K562 (cell line): ENCODE results near the gene BCKDHB. TPM values are rescaled to one million over a fixed set of nuclear protein-coding genes. Genes with fewer than 3 reads are reported as not detected.

Experiments
- ATAC-seq: fragments of 200-7000 bp; cut with Tn5 transposase; 3 replicates; pipeline ENCODE4 v1.9.1; 2020; ENCODE audit warnings: moderate library complexity
- BruUV-seq: library from RNA; stranded (reverse); fragments of 400-500 nt; replicated peaks from 2 replicates; lab custom pipeline; 2021; lab: Mats Ljungman, UMichigan
- CTCF ChIA-PET: fragments of 300-600 bp; formaldehyde crosslinking; extraction: SDS; loops from one replicate; lab custom pipeline; 2021; ENCODE audit warnings: low intra/inter-chr PET ratio; lab: Yijun Ruan, JAX
- POLR2A ChIA-PET: fragments of 300-600, 350-650 bp; sonication (Branson Sonifier 250); formaldehyde crosslinking; extraction: SDS; loops from one replicate; lab custom pipeline; 2021; ENCODE audit warnings: antibody characterized with exemption, inconsistent platforms; lab: Yijun Ruan, JAX
- DNase-seq, 4 experiments: peaks; one replicate each; pipeline versions ENCODE4 v3.0.0 to v3.0.0-alpha.2; 2011 to 2018; ENCODE audit warnings: low spot score in 3 of 4, mixed read lengths in 3 of 4; ENCODE audit errors: extremely low read depth in 1 of 4
- FAIRE-seq: peaks from 2 replicates; lab custom pipeline; 2011; peaks lifted over from hg19 to GRCh38; lab: Jason Lieb, UNC
- H2AFZ ChIP-seq: 2 replicates; pipeline ENCODE4 v1.6.0; 2011; ENCODE audit warnings: low read depth, low read length, control low read depth, inconsistent platforms
- H3K27ac ChIP-seq: fragments of 200-600 bp; 3 replicates; pipeline ENCODE4 v1.8.0; 2011; ENCODE audit warnings: low read depth, mild to moderate bottlenecking, control low read depth, inconsistent platforms, low read length, moderate library complexity, mixed read lengths; ENCODE audit errors: extremely low read depth
- H3K27me3 ChIP-seq, 2 experiments: fragments of 300-600 bp in 1 of 2; 2 replicates in 1 of 2; 3 replicates in 1 of 2; pipeline versions ENCODE4 v1.6.0 to v1.8.0; 2011; ENCODE audit warnings: inconsistent platforms in 2 of 2, low read length in 2 of 2, mild to moderate bottlenecking in 1 of 2, mixed read lengths in 1 of 2, moderate library complexity in 1 of 2; ENCODE audit not compliant: control insufficient read depth in 2 of 2, insufficient read depth in 2 of 2
- H3K36me3 ChIP-seq: fragments of 300-600 bp; 3 replicates; pipeline ENCODE4 v1.8.0; 2011; ENCODE audit warnings: mild to moderate bottlenecking, low read length, inconsistent platforms; ENCODE audit not compliant: control insufficient read depth, insufficient read depth
- H3K4me1 ChIP-seq, 2 experiments: fragments of 200-600 bp in 1 of 2; replicated peaks in 1 of 2; 2 replicates in 1 of 2; 3 replicates in 1 of 2; pipeline versions ENCODE4 v1.5.1 to v1.8.0; 2011; ENCODE audit warnings: inconsistent platforms in 2 of 2, low read length in 2 of 2, mild to moderate bottlenecking in 1 of 2, mixed read lengths in 1 of 2, moderate library complexity in 1 of 2; ENCODE audit not compliant: control insufficient read depth in 2 of 2, insufficient read depth in 2 of 2
- H3K4me2 ChIP-seq: 2 replicates; pipeline ENCODE4 v1.6.1; 2011; ENCODE audit warnings: low read length, control low read depth, inconsistent platforms, mixed read lengths; ENCODE audit not compliant: insufficient read depth
- H3K4me3 ChIP-seq: fragments of 200-600 bp; sonication (generic), shearing (Covaris generic); 2 replicates; pipeline ENCODE4 v1.5.1; 2016; ENCODE audit warnings: control low read depth, inconsistent platforms
- H3K79me2 ChIP-seq: fragments of 200-600 bp; 3 replicates; pipeline ENCODE4 v1.8.0; 2011; ENCODE audit warnings: low read length, inconsistent platforms; ENCODE audit not compliant: control insufficient read depth, insufficient read depth
- H3K9ac ChIP-seq, 2 experiments: 2 replicates each; pipeline versions ENCODE4 v1.6.0 to v1.6.1; 2011; ENCODE audit warnings: low read depth in 2 of 2, low read length in 2 of 2, control low read depth in 1 of 2, inconsistent platforms in 1 of 2, mild to moderate bottlenecking in 1 of 2, mixed read lengths in 1 of 2; ENCODE audit not compliant: insufficient read depth in 1 of 2
- H3K9me1 ChIP-seq: one replicate; pipeline ENCODE4 v1.6.0; 2011; ENCODE audit warnings: inconsistent platforms, mild to moderate bottlenecking, low read length, moderate library complexity; ENCODE audit not compliant: control insufficient read depth, insufficient read depth
- H3K9me3 ChIP-seq: replicated peaks from 2 replicates; pipeline ENCODE4 v1.5.1; 2011; ENCODE audit warnings: low read depth, low read length, inconsistent platforms; ENCODE audit not compliant: control insufficient read depth, insufficient read depth
- H4K20me1 ChIP-seq: replicated peaks from 2 replicates; pipeline ENCODE4 v1.6.1; 2011; ENCODE audit warnings: low read length, inconsistent platforms, mixed read lengths; ENCODE audit not compliant: control insufficient read depth, insufficient read depth
- DMBX1 ChIP-seq: fragments of 250-450 bp; sonication (Bioruptor Pico); IDR thresholded peaks from 2 replicates; pipeline ENCODE4 v1.8.0; 2022; ENCODE audit warnings: inconsistent platforms, mild to moderate bottlenecking, moderate library complexity, borderline replicate concordance
- WHSC1 ChIP-seq: IDR thresholded peaks from one replicate; pipeline ENCODE4 v1.6.1; 2012; ENCODE audit warnings: low read length, control low read depth, inconsistent platforms
- ZNF174 ChIP-seq: fragments of 250-450 bp; sonication (Bioruptor Pico); IDR thresholded peaks from 2 replicates; pipeline ENCODE4 v1.4.0; 2020; ENCODE audit warnings: mild to moderate bottlenecking
- ZNF212 ChIP-seq: fragments of 450-650 bp; formaldehyde crosslinking; IDR thresholded peaks from 2 replicates; pipeline ENCODE4 v1.4.0; 2020; ENCODE audit warnings: mild to moderate bottlenecking
- ZNF274 ChIP-seq: IDR thresholded peaks from 2 replicates; pipeline ENCODE4 v1.6.1; 2011; ENCODE audit warnings: low read depth, mild to moderate bottlenecking, low read length, moderate library complexity, borderline replicate concordance
- WGBS: fragments of 100-300 bp; shearing (Covaris generic); methylation state at CpG from one replicate; pipeline ENCODE4 v1.1.6; 2016; ENCODE audit warnings: low coverage, mixed read lengths; ENCODE audit not compliant: insufficient coverage; ENCODE audit errors: missing lambda C conversion rate; 5-methylcytosine and 5-hydroxymethylcytosine counted together
- in situ Hi-C: fragments of 300-500 bp; cut with MboI; formaldehyde crosslinking; loops from 4 replicates; pipeline ENCODE4 v1.15.0; 2018; ENCODE audit warnings: inconsistent platforms, mixed read lengths
- intact Hi-C: fragments of 100-400 bp; cut with micrococcal nuclease; formaldehyde crosslinking; loops from 2 replicates; pipeline ENCODE4 v1.14.2; 2022
- polyA plus RNA-seq, 8 experiments: library from polyadenylated mRNA; depleted of rRNA in 4 of 8; stranded (reverse) in 5 of 8; unstranded in 3 of 8; fragments of >200 nt; fragmentation: Nextera tagmentation in 2 of 8; fragmentation: Illumina TruSeq in 1 of 8; extraction: Ambion mirVana in 2 of 8; extraction: Trizol in 1 of 8; gene quantifications; 2 replicates each; pipeline versions ENCODE4 v1.2.1 to v1.2.3, GENCODE V29; 2011 to 2014; ENCODE audit warnings: inconsistent platforms in 1 of 8, missing spikeins in 1 of 8
- total RNA-seq, 7 experiments: library from RNA; depleted of rRNA in 6 of 7; stranded (reverse); fragments of >200 nt in 6 of 7; fragmentation: Illumina TruSeq in 2 of 7; extraction: Trizol in 2 of 7; gene quantifications; 2 replicates each; pipeline versions ENCODE4 v1.2.1 to v1.2.3, GENCODE V29; 2011 to 2021; ENCODE audit warnings: low replicate concordance in 1 of 7

Gene BCKDHB
- total and polyA plus RNA-seq, 9 of the 15 experiments (the other 6 are each of a cell fraction or from before 2014, with no cell fraction given) = 4.1 to 23.7 (median 7.5) TPM

GRCh38 chr6:80319196-80319595 lies 212.7 kb downstream of the BCKDHB start:
- no peak overlapping the region for H3K9ac ChIP-seq
- FAIRE-seq (no peak), ATAC-seq (no peak), DNase-seq (no peak)
- no peaks in the 10 kb centered on the region for H4K20me1 ChIP-seq
- H3K27ac ChIP-seq = no peak overlapping the region
- no peaks in the 10 kb centered on the region for H3K9me1 ChIP-seq
- no peak overlapping the region for H3K4me2 ChIP-seq
- ChIA-PET POLR2A (no interaction called here), CTCF (no interaction called here)
- intact Hi-C loops = no loop called here
- no peaks in the 10 kb centered on the region for H3K79me2 ChIP-seq
- no TSS peak for BruUV-seq
- TF ChIP-seq ZNF174 (CRISPR knock-in tag) = no peak
- TF ChIP-seq ZNF274 = no peak
- TF ChIP-seq WHSC1 = no peak
- no peak for TF ChIP-seq ZNF212
- H3K4me3 ChIP-seq = no peak overlapping the region
- no peaks in the 10 kb centered on the region for H3K4me1 ChIP-seq
- WGBS = 3% methylated on average over 2 of the region's 2 CpGs
- H3K36me3 ChIP-seq = no peaks in the 10 kb centered on the region
- no peaks in the 10 kb centered on the region for H3K27me3 ChIP-seq
- no peak overlapping the region for H2AFZ ChIP-seq
- in situ Hi-C loops = no loop called here
- no peaks in the 10 kb centered on the region for H3K9me3 ChIP-seq

GRCh38 chr6:80321011-80321410 lies 214.5 kb downstream of the BCKDHB start:
- no peak overlapping the region for H3K4me2 ChIP-seq

More at GRCh38 chr6:80321011-80321410, 214.5 kb downstream of the BCKDHB start:
- Histone ChIP-seq H3K4me3 (no peak overlapping the region), H3K27ac (no peak overlapping the region), H3K79me2 (no peaks in the 10 kb centered on the region), H4K20me1 (no peaks in the 10 kb centered on the region), H3K9me1 (no peaks in the 10 kb centered on the region), H3K27me3 (no peaks in the 10 kb centered on the region), H3K36me3 (no peaks in the 10 kb centered on the region), H3K9me3 (no peaks in the 10 kb centered on the region), H3K4me1 (no peaks in the 10 kb centered on the region), H2AFZ (no peak overlapping the region), H3K9ac (no peak overlapping the region)
- POLR2A ChIA-PET = no interaction called here
- no peak for DNase-seq
- CTCF ChIA-PET = no interaction called here
- no peak for TF ChIP-seq DMBX1
- in situ Hi-C loops (no loop called here), intact Hi-C loops (no loop called here)
- no peak for ATAC-seq
- WGBS = 0% methylated on average over 2 of the region's 2 CpGs
- no peak for FAIRE-seq
- BruUV-seq = no TSS peak
